Type B pancreatic cell (in vitro differentiated cells): ENCODE data around the gene TCAP. TPM values are rescaled to one million over a fixed set of nuclear protein-coding genes. Genes with fewer than 3 reads are reported as not detected.
A peak's percentile ranks its signal among the peaks of the same experiment; 100 is the strongest.
"Not testable (repeated sequence)": the region's sequence is repeated elsewhere in the genome, so short reads cannot be mapped to it uniquely, and the experiment has no call there.

ENCODE experiments used
- DNase-seq: peaks from one replicate; pipeline ENCODE4 v3.0.0; 2021; ENCODE audit warnings: mixed read lengths; ENCODE audit not compliant: unreplicated experiment; ENCODE audit errors: extremely low spot score
- H3K27ac Mint-ChIP-seq: 2 replicates; pipeline ENCODE4 v1.8.0; 2021; ENCODE audit warnings: mild to moderate bottlenecking, mixed read lengths
- H3K27me3 Mint-ChIP-seq: 2 replicates; pipeline ENCODE4 v1.8.0; 2021; ENCODE audit warnings: mixed read lengths
- H3K36me3 Mint-ChIP-seq: 2 replicates; pipeline ENCODE4 v1.8.0; 2021; ENCODE audit warnings: mixed read lengths
- H3K4me1 Mint-ChIP-seq: one replicate; pipeline ENCODE4 v1.8.0; 2021; ENCODE audit warnings: mixed read lengths; ENCODE audit not compliant: unreplicated experiment
- H3K4me3 Mint-ChIP-seq: 2 replicates; pipeline ENCODE4 v1.8.0; 2021; ENCODE audit warnings: mild to moderate bottlenecking, mixed read lengths
- H3K9me3 Mint-ChIP-seq: 2 replicates; pipeline ENCODE4 v1.8.0; 2021; ENCODE audit warnings: mixed read lengths
- CTCF ChIP-seq: fragments of 200-600 bp; sonication (generic); conservative IDR thresholded peaks from 2 replicates; pipeline ENCODE4 v1.5.0; 2021; ENCODE audit warnings: antibody characterized with exemption, mild to moderate bottlenecking
- total RNA-seq: library from RNA; stranded (reverse); gene quantifications from 2 replicates; pipeline ENCODE4 v1.2.1, GENCODE V29; 2021; ENCODE audit warnings: low replicate concordance

TCAP gene
- total RNA-seq, 1 donor from 2014 or later = 2.4 TPM

GRCh38 chr17:39697961-39698360 is 32.8 kb downstream of the TCAP start:
- H3K27me3 Mint-ChIP-seq = no peaks in the 10 kb centered on the region
- DNase-seq = no peak
- peaks cover 6% of the 10 kb centered on the region for H3K36me3 Mint-ChIP-seq
- peaks cover 40% of the 10 kb centered on the region for H3K4me1 Mint-ChIP-seq
- no peak overlapping the region for H3K27ac Mint-ChIP-seq
- H3K4me3 Mint-ChIP-seq = peak overlapping the region; percentile 53
- no peak for TF ChIP-seq CTCF
- H3K9me3 Mint-ChIP-seq = no peaks in the 10 kb centered on the region

GRCh38 chr17:39699157-39699817 is 34.1 kb downstream of the TCAP start:
- H3K27me3 Mint-ChIP-seq, H3K9me3 Mint-ChIP-seq, H3K36me3 Mint-ChIP-seq, DNase-seq: not testable (repeated sequence)
- Mint-ChIP-seq H3K27ac (peak overlapping the region; percentile 97), H3K4me3 (peak overlapping the region; percentile 99), H3K4me1 (peaks cover 47% of the 10 kb centered on the region)

GRCh38 chr17:39699818-39700147 is 34.6 kb downstream of the TCAP start, which contains the start of gene ERBB2:
TSS of gene ERBB2 (plus strand) at chr17:39700064. CDS start at chr17:39700239, 175 bp downstream.
- DNase-seq = no peak
- peak within 1 kb of the TSS; percentile 97 for H3K27ac Mint-ChIP-seq
- no peaks in the 10 kb centered on the region for H3K27me3 Mint-ChIP-seq
- peaks cover 46% of the 10 kb centered on the region for H3K4me1 Mint-ChIP-seq
- peak within 1 kb of the TSS; percentile 99 for H3K4me3 Mint-ChIP-seq
- H3K9me3 Mint-ChIP-seq = no peaks in the 10 kb centered on the region
- TF ChIP-seq CTCF = no peak
- H3K36me3 Mint-ChIP-seq = peaks cover 6% of the 10 kb centered on the region

GRCh38 chr17:39700148-39700987 is 35.2 kb downstream of the TCAP start:
- no peaks in the 10 kb centered on the region for H3K27me3 Mint-ChIP-seq
- TF ChIP-seq CTCF = no peak
- peak overlapping the region; percentile 99 for H3K4me3 Mint-ChIP-seq
- H3K36me3 Mint-ChIP-seq = peaks cover 6% of the 10 kb centered on the region
- H3K27ac Mint-ChIP-seq = peak overlapping the region; percentile 97
- no peaks in the 10 kb centered on the region for H3K9me3 Mint-ChIP-seq
- DNase-seq = peak; percentile 77
- peaks cover 45% of the 10 kb centered on the region for H3K4me1 Mint-ChIP-seq

- no peak for TF ChIP-seq CTCF
- peaks cover 41% of the 10 kb centered on the region for H3K4me1 Mint-ChIP-seq
- no peak for DNase-seq
- peaks cover 6% of the 10 kb centered on the region for H3K36me3 Mint-ChIP-seq
- no peaks in the 10 kb centered on the region for H3K27me3 Mint-ChIP-seq
- H3K9me3 Mint-ChIP-seq = no peaks in the 10 kb centered on the region
- peak overlapping the region; percentile 89 for H3K27ac Mint-ChIP-seq
- H3K4me3 Mint-ChIP-seq = peak overlapping the region; percentile 99
Observed at GRCh38 chr17:39701012-39701783, 36.0 kb downstream of the TCAP start.
